DND-41 (cell line): ENCODE results near the gene ANO6.

Experiments used
- CTCF ChIP-seq: IDR thresholded peaks from 2 replicates; pipeline ENCODE4 v1.5.1; 2012; ENCODE audit warnings: borderline replicate concordance, low read length, moderate library complexity, mild to moderate bottlenecking; ENCODE audit not compliant: poor library complexity, severe bottlenecking; ENCODE audit errors: extremely low read depth
- EZH2 ChIP-seq: IDR thresholded peaks from 3 replicates; pipeline ENCODE4 v1.6.1; 2012; ENCODE audit warnings: borderline replicate concordance, low read depth, mild to moderate bottlenecking, moderate library complexity, low read length, inconsistent platforms; ENCODE audit not compliant: severe bottlenecking

DNA sequence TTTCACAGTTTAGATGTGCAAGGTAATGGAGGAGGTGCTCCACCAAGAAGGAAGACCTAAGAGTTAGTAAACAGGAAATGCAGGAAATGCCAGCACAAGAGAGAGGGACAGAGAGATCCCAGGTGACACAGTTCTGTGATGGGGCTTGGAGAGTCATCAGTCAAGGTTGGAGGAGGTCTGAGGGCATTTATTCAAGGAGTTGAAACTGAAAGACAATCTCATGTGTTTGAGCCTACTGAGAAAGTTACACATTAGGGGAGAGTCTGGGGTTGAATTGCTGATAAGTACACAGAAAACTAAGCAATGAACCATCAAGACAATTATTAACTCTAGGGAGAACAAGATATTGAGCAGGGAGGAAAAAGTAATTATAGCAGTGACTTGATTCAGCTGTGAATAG is 138.5 kb downstream of the ANO6 start:
- TF ChIP-seq EZH2 (no peak), CTCF (no peak)
